Measurements from ENCODE around the gene PXN.

GRCh38 chr12:120181991-120182631 lies 83.4 kb downstream of the PXN start:
- no peak for TF ChIP-seq CTCF (IDR thresholded peaks at IDR 0.05; ENCODE audit: insufficient read depth, low read length)
- no peak for TF ChIP-seq GABPA (IDR thresholded peaks at IDR 0.05; ENCODE audit: low read depth)
- TF ChIP-seq REST (IDR thresholded peaks at IDR 0.05; ENCODE audit: insufficient replicate concordance, low read depth), result no peak
